AG09309 (cell line): ENCODE measurements around the gene CNPY1.

Experiments used
- DNase-seq: peaks from one replicate; pipeline ENCODE4 v3.0.0-alpha.2; 2010; ENCODE audit warnings: low read depth
- H3K4me3 ChIP-seq: 2 replicates; pipeline ENCODE4 v1.5.1; 2011; ENCODE audit warnings: mild to moderate bottlenecking, low read depth, low read length, moderate library complexity; ENCODE audit not compliant: control insufficient read depth
- CTCF ChIP-seq: IDR thresholded peaks from 2 replicates; pipeline ENCODE4 v1.5.1; 2011; ENCODE audit warnings: mild to moderate bottlenecking, low read depth, low read length, inconsistent platforms; ENCODE audit not compliant: insufficient read depth, control insufficient read depth; ENCODE audit errors: missing control alignments

Gene CNPY1

GRCh38 chr7:155477476-155477875 lies 68.9 kb downstream of the CNPY1 start:
- no peak for TF ChIP-seq CTCF
- H3K4me3 ChIP-seq, result no peak overlapping the region
- no peak for DNase-seq

DNA sequence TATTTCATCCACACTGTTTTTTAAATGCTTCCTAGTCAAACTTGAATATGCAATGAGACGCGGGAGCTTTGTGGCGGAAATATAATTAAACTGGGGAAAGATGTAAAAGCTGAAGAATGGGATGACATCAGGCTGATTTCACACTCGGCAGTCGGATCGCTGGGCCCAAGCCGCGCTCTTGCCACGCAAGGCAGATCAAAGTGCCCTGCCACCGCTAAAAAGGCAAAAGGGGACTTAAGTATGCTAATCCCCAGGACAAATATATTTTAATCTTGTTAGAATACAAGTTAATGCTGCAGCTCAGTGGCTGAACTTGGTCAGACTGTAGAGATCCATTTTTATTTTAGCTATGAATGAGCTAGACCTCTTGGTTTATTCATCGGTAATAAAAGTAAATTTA lies 74.6 kb downstream of the CNPY1 start:
- no peak overlapping the region for H3K4me3 ChIP-seq
- no peak for DNase-seq
- TF ChIP-seq CTCF, result no peak

DNA sequence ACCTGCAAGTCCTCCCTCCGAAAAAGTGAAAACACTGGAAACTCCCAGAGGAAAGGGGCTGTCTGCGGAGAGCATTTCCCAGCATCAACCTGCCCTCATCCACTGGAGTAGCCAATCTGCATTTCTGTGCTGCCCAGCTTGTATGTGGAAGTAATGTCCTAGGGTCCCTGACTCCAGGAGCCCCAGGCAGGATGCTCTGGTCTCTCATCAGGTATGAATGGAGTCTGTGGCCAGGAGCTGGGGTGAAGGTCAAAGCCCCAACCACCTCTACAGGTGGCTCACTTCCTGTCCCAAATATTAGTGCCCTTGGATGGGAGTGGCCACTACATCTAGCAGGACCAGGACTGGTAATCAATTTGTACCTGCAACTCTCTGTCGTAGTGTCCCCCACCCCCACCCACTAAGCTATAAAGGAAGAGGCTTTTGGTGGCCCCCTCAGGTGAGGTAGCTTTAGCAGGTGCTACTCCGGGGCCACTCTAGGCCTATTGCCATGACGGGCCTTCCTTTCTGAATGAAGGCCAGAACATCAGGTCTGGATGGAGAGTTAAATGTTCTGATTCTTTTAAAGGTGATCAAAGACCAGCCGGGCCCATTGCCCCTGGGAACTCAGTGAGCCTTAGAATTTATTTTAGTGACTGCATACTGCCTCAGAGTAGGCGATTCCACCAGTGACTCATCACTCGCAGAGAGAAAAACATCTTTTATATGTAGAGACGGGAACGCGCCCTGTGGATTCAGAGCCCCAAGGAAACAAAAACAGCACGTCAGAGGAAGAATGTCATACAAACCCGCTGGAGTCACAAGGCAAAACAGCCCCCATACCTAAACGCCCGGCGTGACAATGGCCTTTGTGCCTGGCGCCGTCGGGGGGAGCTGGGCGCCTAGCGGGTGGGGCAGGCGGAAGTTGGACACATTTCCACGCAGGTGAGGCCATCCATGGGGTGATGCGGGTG lies 75.4 kb downstream of the CNPY1 start:
- H3K4me3 ChIP-seq, result no peak overlapping the region
- TF ChIP-seq CTCF, result no peak
- DNase-seq, result no peak

DNA sequence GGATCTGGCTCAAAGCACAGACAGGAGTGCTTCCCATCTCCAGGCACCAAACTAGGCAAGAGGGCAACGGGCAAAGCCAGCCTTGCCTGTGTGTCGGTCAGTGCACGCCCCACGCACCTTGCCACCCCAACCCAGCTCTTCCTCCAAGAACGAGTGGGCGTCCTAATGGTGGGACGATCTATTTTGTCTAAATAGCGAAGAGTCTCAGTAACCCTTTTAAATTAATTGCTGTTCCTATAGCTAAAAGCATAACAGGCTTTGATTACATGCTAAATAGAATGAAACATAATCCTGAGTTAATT lies 76.2 kb downstream of the CNPY1 start:
- H3K4me3 ChIP-seq, result no peak overlapping the region
- TF ChIP-seq CTCF, result no peak
- no peak for DNase-seq

DNA sequence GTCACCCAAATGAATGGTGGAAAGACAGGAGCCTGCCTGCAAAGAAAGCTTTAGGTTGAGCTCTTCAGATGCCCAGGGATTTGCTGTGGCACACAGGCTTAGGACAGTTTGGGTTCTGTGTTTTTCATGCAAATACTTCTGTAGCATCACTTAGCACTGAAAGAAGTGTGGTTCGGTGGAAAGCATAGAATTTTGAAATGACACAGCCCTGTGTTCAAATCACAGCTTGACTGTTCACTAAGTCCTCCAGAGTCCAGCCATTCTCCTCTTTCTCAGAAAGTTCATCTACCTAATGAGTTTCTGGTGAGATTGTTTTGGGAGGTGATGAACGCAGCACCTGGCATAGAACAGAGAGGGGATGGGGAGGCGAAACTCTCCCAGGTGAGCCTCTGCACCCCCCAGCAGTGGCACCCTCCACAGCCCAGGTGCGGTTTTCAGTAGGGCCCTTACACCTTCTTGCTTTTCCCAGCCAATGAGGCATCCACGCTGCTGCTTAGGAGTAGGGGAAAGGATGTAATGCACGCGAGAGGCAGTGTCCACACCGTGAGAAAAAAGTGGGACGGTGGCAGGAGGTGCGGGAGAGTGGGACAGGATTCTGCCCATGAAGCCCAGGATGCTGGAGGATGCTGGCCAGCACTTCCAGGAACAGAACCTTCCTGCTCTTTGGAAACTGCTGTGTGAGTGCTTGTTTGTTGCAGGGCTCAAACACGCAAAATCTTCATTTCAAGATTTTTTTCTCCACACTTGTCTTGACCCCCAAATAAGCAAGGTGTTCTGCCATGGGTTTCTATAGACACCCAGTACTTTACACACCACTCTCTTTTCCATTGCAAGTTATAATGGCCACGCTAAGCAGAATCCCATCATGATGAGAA lies 76.8 kb downstream of the CNPY1 start:
- no peak for TF ChIP-seq CTCF
- DNase-seq, result no peak
- no peak overlapping the region for H3K4me3 ChIP-seq

DNA sequence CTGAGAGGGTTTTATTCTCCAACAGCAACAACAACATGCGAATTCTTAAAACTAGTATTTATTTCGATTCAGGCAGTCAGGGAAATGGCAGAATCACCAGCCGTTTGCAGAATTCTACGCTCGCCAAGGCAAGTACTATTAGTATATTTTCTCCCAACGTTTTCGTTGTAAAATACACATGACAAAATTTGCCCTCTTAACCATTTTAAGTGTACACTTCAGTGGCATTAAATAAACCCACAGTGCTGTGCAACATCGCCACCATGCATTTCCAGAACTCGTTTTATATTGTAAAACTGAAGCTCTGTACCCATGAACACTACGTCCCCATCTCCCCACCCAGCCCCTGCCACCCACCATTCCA lies 77.6 kb downstream of the CNPY1 start:
- no peak for TF ChIP-seq CTCF
- no peak overlapping the region for H3K4me3 ChIP-seq

More for the DNA sequence above, 77.6 kb downstream of the CNPY1 start:
- no peak for DNase-seq
